ENCODE measurements around the gene TJP1.

GRCh38 chr15:29695489-29696167, 126.6 kb downstream of the TJP1 start:
- TF ChIP-seq PATZ1 (CRISPR knock-in tag; IDR thresholded peaks at IDR 0.05; ENCODE audit: borderline replicate concordance), result no peak
- TF ChIP-seq OSR1 (CRISPR knock-in tag; IDR thresholded peaks at IDR 0.05), result no peak
- no peak for TF ChIP-seq ARNTL (CRISPR knock-in tag; IDR thresholded peaks at IDR 0.05; ENCODE audit: borderline replicate concordance, low read depth)
- no peak for TF ChIP-seq ZNF70 (CRISPR knock-in tag; IDR thresholded peaks at IDR 0.05)
- no peak for TF ChIP-seq CREB5 (CRISPR knock-in tag; IDR thresholded peaks at IDR 0.05; ENCODE audit: low read depth)
- TF ChIP-seq CSDC2 (CRISPR knock-in tag; IDR thresholded peaks at IDR 0.05), result no peak
- no peak for TF ChIP-seq TCF4 (CRISPR knock-in tag; IDR thresholded peaks at IDR 0.05; ENCODE audit: borderline replicate concordance)
- TF ChIP-seq ESRRG (CRISPR knock-in tag; IDR thresholded peaks at IDR 0.05), result no peak
- no peak for TF ChIP-seq GLIS3 (CRISPR knock-in tag; IDR thresholded peaks at IDR 0.05)
- no peak for TF ChIP-seq SNAI2 (CRISPR knock-in tag; IDR thresholded peaks at IDR 0.05)
- no peak for TF ChIP-seq PPARA (CRISPR knock-in tag; IDR thresholded peaks at IDR 0.05; ENCODE audit: borderline replicate concordance)
- TF ChIP-seq ISL1 (CRISPR knock-in tag; IDR thresholded peaks at IDR 0.05), result no peak
